Measurements from ENCODE around the gene MATN1.

Gene MATN1

GRCh38 chr1:30732277-30732996 is 9.1 kb upstream of the MATN1 start:
- CTCF ChIA-PET: no interaction called here
- POLR2A ChIA-PET (ENCODE audit: low non-redundant PET): no interaction called here
- H3K27ac ChIP-seq: no peak overlapping the region
- DNase-seq (ENCODE audit: low spot score): no peak
- TF ChIP-seq, protein P1, sequence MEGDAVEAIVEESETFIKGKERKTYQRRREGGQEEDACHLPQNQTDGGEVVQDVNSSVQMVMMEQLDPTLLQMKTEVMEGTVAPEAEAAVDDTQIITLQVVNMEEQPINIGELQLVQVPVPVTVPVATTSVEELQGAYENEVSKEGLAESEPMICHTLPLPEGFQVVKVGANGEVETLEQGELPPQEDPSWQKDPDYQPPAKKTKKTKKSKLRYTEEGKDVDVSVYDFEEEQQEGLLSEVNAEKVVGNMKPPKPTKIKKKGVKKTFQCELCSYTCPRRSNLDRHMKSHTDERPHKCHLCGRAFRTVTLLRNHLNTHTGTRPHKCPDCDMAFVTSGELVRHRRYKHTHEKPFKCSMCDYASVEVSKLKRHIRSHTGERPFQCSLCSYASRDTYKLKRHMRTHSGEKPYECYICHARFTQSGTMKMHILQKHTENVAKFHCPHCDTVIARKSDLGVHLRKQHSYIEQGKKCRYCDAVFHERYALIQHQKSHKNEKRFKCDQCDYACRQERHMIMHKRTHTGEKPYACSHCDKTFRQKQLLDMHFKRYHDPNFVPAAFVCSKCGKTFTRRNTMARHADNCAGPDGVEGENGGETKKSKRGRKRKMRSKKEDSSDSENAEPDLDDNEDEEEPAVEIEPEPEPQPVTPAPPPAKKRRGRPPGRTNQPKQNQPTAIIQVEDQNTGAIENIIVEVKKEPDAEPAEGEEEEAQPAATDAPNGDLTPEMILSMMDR (conservative IDR thresholded peaks at IDR 0.05; ENCODE audit: low read depth): no peak

GRCh38 chr1:30731806-30732276 is 8.5 kb upstream of the MATN1 start:
- POLR2A ChIA-PET (ENCODE audit: low non-redundant PET): no interaction called here
- TF ChIP-seq, protein P1 (conservative IDR thresholded peaks at IDR 0.05; ENCODE audit: low read depth): no peak
- no peak for DNase-seq (ENCODE audit: low spot score)
- CTCF ChIA-PET: no interaction called here
- no peak overlapping the region for H3K27ac ChIP-seq

GRCh38 chr1:30731109-30731805 is 7.9 kb upstream of the MATN1 start:
- TF ChIP-seq, protein P1 (conservative IDR thresholded peaks at IDR 0.05; ENCODE audit: low read depth): no peak
- H3K27ac ChIP-seq: no peak overlapping the region
- no peak for DNase-seq (ENCODE audit: low spot score)
- CTCF ChIA-PET: no interaction called here
- POLR2A ChIA-PET (ENCODE audit: low non-redundant PET): no interaction called here

GRCh38 chr1:30730346-30731108 is 7.1 kb upstream of the MATN1 start:
- TF ChIP-seq, protein P1 (conservative IDR thresholded peaks at IDR 0.05; ENCODE audit: low read depth): no peak
- CTCF ChIA-PET: interaction anchor here (0.7 kb wide), 1 partner anchor 181 kb away, joined by 3 read pairs; no protein-coding TSS in a partner anchor
- no peak overlapping the region for H3K27ac ChIP-seq
- POLR2A ChIA-PET (ENCODE audit: low non-redundant PET): no interaction called here
- no peak for DNase-seq (ENCODE audit: low spot score)

- DNase-seq (ENCODE audit: low spot score): no peak
- ChIA-PET CTCF (interaction anchor here (0.7 kb wide), 1 partner anchor 181 kb away, joined by 3 read pairs; no protein-coding TSS in a partner anchor), POLR2A (ENCODE audit: low non-redundant PET) (interaction anchor here (0.5 kb wide), 1 partner anchor 1562 kb away, joined by 4 read pairs; the partner anchor contains the start of gene HDAC1)
- TF ChIP-seq, protein P1 (conservative IDR thresholded peaks at IDR 0.05; ENCODE audit: low read depth): no peak
- H3K27ac ChIP-seq: no peak overlapping the region
These were observed 6.5 kb upstream of the MATN1 start for GRCh38 chr1:30729901-30730300.
